NCI-H2227 treated with DMSO at 0.1 percent for 48 hours (cell line): ENCODE results near the gene SPATA22.
"Not testable (repeated sequence)": the region's sequence is repeated elsewhere in the genome, so short reads cannot be mapped to it uniquely, and the experiment has no call there.

Source experiments
- DNase-seq: peaks from one replicate; lab custom pipeline; 2025; lab: John Stamatoyannopoulos, UW

SPATA22 gene, protein sequence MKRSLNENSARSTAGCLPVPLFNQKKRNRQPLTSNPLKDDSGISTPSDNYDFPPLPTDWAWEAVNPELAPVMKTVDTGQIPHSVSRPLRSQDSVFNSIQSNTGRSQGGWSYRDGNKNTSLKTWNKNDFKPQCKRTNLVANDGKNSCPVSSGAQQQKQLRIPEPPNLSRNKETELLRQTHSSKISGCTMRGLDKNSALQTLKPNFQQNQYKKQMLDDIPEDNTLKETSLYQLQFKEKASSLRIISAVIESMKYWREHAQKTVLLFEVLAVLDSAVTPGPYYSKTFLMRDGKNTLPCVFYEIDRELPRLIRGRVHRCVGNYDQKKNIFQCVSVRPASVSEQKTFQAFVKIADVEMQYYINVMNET

DNA sequence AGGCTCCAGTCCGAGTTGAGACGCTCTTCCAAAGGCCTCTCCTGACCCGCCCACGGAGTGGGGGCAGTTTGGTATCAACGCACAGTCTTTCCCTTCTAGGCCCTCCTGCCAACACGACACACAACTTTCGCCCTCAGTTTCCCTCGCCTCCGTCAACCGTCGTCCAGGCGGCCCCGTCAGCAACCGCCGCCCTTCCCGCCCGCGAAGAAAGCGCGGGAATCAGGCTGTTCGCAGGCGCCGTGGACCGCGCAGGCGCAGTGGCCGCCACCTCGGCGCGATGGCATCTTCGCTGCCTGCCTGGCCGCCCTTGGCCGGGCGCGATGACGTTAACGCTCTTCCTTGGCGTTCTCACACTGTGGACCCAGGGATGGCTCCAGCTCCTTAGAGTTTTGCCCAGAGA is at the start of gene SPATA22:
Gene SPATA22 (minus strand): TSS at position 221 of the 400 bp plus-strand sequence. CDS start 2,494 bp downstream, outside the sequence.
- no peak for DNase-seq

DNA sequence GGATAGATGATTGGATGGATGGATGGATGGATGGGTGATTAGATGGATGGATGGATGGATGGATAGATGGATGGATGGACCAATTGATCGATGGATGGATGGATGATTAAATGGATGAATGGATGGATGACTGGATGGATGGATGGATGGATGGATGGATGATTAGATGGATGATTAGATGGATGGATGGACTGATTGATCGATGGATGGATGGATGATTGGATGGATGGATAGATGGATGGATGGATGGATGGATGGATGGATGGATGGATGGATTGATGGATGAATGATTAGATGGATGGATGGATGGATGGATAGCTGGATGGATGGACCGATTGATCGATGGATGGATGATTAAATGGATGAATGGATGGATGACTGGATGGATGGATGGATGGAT is 47.9 kb upstream of the SPATA22 start:
- DNase-seq, result not testable (repeated sequence)

DNA sequence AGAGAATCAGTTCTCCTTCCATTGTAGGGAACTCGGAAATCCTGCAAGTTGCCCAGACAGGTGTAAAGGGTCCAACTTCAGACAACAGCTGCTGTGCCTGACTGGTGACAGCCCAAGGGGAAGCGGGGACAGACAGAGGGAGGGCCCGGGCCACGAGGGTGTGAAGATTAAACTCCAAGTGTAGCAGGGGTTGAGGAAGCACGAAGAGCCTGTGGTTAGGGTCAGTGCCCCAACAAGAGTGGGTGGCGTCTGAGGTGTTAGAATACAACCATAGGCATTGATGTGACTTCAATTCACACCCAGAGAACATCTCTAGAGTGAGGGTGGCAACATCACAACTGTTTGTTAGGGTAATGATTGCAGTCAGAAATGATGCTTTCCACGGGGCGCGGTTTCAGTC is 43.3 kb upstream of the SPATA22 start:
- no peak for DNase-seq

DNA sequence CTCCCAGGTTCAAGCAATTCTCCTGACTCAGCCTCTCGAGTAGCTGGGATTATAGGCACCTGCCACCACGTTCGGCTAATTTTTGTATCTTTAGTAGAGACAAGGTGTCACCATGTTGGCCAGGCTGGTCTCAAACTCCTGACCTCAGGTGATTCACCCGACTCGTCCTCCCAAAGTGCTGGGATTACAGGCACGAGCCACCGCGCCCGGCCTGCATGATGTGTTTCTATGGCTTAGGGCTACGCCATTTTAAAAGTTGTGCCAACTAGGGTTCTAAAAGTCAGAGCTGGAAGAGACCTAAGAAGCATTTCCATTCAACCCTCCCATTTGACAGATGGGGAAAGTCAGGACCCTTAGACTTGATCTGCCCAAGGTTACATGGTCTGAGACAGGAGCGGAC is 42.5 kb upstream of the SPATA22 start:
- DNase-seq, result not testable (repeated sequence)

DNA sequence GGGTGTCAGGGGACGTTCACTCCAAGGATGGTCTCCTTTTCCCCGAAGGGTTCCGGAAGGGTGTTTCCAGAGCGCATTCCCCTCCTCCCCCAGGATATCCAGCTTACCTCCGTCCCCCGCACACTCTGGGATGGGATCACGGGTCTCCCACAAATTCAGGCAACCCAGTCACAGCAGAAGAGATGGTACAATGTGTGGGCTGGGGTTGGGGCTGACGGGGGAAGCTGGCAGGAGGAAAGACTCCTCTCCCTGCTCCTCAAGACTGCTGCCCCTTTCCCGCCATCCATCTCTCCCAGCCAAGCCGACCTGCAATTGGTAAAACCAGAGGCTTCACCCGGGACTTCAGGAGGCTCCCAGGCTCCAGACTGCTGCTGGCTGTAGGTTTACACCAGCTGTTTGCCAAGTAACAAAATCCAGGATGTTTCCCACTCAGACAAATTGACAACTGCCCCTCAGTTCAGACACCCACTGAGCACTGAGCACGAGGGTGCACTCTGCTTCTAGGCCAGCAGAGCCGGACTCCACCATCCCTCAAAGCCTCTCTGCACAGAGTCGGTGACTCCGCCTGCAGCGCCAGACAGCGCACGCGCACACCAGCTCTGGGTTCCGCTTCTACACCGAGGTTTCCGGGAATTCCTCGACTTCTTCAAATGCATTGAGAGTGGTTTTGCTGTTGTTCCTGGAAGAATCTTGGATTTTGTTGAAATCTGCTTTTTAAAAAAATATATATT is 41.9 kb upstream of the SPATA22 start:
- no peak for DNase-seq

DNA sequence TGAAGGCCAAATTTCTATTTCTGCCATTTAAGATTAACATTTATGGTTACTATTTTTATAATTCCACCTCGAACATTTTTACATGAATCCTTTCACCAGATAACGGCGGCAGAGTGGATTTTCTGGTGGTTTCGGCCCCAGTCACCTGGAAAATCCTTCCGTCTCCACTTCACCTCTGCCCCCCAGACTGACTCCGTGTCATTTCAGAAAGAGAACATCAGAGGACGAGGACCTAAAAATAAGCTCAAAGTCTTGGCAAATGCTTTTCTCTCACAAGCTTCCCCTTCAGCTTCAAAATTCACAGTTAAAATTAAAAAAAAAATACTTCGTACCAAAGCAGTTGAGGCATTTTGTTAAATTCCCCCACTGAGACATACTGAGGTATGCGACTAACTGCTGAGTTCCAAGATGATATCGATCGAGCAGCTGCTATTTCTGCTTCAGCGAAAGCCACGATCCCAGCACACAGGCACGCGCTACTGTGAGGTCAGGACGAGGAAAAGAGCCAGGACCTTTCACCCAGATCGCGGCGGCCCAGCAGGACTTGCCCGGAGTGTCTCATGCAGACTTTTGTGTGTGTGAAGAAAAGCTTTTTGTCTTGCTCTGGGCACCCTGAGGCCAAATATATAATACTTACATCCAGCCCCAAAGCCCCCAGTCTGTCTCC is 41.0 kb upstream of the SPATA22 start:
- DNase-seq, result no peak

DNA sequence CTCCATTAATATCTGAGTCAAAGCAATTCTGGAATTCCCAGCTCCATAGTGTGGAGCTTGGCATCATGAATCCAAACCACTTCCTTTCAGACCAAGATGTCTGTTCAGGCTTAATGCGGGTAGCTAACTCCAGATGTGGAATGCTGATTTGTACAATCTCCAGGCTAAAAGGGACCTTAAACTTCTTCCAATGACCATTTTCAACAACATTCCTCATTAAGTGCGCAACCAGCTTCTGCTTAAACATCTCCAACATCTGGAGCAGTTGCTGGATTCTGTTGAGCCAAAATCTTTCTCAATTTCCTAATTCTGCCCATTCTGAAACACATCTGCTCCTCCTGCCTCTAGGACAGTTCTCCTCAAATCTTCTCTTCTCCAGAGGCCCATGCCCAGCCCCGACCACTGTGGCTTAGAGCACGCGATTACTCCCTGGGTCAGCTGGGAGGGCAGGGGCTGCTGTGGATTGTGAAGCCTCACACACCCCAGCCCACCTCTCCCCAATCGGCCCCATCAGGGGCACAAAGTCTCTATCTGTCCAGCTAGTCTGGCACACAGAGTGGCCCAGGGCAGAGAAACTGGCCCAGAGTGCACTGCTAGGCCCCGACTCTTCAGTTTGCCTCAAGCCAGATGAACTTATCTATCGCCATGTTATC is 40.4 kb upstream of the SPATA22 start:
- no peak for DNase-seq

DNA sequence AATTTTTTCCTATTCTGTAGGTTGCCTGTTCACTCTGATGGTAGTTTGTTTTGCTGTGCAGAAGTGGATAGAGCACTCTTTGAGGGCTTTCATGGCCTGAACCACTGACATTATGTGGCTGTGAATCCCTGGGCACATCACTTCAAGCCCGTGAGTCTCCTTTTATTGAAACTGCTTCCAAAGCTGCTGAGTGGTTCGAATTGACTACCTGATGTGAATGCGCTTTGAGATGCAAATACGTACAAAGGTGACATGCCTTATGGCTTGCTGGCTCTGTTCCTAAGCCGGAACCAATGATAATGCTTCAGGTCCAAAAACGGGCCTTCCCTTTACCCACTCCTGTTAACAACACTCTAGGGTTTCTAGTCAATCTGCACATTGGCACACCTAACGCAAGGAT is 38.5 kb upstream of the SPATA22 start:
- no peak for DNase-seq

DNA sequence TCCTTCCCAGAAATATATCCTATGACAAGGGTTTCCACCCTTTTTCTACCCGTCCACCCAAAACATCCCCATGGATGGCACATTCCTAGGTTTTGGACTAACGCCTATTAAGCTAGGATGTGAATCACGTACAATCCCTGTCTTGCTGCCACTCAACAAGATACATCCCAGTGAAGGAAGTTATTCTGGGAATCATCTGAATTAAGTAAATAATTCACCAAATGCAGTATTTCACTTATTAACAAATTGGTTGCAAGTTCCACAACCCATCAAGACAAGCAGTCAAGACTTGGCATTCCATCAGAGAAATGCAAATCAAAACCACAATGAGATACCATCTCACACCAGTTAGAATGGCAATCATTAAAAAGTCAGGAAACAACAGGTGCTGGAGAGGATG is 36.2 kb upstream of the SPATA22 start:
- no peak for DNase-seq

DNA sequence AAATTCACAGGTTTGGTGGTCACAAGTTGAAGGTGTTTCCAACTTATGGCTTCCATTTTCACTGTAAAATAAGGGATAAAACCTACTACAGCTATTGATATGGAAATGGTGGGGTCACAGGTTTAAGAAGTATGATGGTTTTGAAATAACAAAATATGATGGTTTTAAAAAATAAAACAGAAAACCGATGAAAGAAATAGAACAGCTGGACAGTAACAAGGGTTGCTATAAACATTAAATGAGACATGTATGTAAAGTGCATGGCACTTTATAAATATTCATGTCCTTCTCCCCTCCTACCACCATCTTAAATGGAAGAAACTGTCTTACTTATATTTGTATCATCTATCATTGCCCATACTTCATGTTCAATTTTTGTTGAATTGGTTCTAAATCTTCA is 35.5 kb upstream of the SPATA22 start:
- DNase-seq, result no peak

DNA sequence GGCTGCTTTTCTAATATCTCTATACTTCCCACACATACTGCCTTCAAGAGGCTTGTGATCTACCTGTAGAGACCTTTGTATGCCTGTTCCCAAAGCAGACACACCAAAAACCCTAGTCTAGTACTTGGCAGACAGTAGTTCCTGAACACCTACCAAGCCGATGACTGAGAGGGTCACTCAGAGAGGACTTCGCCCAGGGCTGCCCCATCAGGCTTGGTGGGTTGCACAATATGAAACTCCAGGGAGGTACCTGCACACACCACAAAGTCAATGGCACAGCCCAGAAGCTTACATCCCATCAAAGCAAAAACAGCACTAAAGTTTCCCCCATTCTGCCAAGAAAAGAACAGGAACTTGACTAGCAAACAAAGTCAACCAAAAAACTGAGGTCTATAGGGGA is 34.4 kb upstream of the SPATA22 start:
- no peak for DNase-seq

DNA sequence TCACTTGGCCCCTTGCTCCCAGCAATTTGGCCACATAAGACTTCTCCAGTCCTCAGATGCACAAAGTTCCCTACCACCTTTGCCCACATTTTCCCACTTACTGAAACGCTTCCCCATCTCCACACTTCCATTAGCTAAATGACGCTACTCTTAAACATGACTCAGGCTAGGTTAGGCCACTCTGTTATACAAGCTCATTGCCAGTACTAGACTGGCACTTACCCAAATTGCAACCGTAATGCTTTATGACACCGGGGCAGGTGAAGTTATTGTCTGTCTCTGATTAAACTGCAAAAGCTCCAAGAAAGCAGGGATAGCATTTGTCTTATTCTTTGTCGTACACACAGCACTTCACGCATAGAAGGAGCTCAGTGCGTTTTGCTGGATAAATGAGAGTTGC is 33.4 kb upstream of the SPATA22 start:
- DNase-seq, result no peak

DNA sequence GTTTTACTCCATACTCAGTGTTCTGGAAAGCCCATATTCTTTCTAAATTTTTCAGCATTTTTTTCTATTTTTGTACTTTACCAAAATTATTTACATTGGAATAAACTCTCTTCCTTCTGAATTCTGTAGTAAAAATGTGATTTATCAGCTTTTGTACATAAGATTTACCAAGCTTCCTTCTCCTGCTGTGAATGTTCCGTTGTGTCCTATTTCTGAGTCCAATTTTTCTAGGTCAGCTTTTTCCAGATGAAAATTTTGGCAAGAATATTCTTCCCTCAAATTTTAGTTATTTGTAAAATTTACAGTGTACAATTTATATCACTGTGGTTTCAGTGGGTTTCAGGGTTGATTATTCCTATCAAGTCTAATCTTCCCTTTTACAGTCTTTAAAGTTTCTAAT is 31.7 kb upstream of the SPATA22 start:
- DNase-seq, result no peak

DNA sequence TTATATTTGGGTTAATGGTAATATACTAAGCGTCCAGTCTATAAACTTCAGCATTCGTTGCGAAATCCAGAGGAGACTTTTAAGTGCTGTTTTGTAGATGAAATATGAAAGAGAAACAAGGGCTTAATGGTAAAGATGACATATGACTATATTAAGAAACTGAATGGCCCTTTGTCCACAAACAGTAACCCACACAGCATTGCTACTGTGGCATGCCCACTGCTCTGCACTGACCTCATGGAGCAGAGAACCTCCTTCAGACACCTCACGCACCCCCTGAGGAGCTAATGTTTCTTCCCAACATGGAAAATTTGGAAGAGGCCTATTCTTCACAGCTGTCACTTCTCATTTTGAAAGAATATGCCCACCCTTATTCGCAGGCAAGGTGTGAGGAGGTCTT is 30.8 kb upstream of the SPATA22 start:
- no peak for DNase-seq

DNA sequence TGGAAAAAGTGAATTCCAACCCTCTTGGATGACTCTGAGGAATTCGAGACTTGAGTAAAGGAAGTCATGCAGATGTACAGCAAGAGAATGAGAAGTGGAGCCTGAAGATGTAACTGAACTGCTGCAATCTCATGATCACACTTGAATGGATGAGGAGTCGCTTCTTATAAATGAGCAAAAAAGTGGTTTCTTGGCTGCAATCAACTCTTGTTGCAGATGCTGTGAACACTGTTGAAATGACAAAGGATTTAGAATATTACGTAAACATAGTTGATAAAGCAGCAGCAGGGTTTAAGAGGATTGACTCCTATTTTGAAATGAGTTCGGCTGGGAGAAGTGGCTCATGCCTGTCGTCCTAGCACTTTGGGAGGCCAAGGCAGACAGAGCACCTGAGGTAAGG is 29.7 kb upstream of the SPATA22 start:
- DNase-seq, result no peak

DNA sequence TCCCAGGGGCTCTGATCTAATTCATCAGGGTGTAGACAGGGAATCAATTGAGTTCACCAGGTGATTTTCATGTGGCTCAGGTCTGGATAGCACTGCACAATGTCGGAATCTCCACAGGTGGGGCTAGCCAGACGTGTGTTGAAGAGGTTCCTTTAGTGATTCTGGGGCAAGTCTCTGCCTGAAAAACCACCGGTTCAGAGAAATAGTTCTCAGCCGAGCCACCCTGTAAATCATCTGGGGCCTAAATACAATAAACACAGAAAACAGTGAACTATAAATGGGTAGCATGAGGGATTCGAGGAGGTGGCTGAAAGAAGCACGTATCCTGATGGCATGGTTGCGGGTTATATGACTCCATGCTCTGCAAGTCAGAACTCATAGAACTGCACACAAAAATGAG is 25.5 kb upstream of the SPATA22 start:
- DNase-seq, result no peak

DNA sequence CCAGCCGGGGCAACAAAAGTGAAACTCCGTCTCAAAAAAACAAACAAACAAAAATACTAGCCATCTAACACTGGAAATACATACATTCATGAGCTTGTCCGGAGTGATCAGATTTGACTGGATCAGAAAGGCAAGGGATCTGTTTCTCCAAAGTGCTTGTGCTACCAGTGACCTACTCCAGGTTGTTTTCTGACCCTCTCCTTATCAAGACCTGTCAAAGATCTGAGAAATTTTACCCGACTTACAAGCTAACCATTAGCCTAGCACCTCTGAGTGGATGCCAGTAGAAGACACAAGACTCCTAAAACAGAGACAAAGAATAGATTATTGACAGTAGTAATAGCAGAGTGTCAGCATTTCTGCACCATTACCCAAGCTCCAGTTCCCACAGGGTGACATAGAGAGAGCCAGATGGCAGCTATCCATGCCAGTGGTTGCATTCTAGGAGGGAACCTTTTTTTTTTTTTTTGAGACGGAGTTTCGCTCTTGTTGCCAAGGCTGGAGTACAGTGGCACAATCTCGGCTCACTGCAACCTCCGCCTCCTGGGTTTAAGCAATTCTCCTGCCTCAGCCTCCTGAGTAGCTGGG is 14.0 kb upstream of the SPATA22 start:
- no peak for DNase-seq

DNA sequence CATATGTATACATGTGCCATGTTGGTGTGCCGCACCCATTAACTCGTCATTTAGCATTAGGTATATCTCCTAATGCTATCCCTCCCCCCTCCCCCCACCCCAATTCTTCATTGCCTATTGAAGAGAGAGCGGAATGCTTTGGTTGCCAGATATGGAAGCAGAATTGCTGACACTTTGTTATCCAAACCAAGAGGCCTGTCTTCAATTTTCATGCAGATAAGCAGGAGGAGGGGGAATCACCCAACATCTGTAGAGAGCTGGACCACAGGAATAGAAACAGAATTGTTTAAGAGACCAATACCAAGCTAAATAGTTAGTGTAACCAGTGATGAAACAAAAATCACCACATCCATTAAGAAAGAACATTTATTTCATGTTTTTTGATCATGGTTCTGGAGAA is 11.2 kb upstream of the SPATA22 start:
- DNase-seq, result no peak

DNA sequence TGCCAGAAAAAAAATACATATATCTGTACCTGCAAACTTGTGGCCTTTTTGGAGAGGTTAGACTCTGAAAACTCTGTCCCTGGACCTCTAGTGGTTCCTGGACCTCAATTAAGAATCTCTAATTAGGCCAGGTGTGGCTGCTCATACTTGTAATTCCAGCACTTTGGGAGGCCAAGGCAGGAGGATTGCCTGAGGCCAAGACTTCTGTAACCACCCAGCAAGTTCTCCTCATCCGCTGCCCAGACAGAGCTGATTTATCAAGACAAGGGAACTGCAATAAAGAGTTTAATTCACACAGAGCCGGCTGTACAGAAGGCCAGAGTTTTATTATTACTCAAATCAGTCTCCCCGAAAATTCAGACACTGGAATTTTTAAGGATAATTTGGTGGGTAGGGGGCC is 8.4 kb upstream of the SPATA22 start:
- no peak for DNase-seq

DNA sequence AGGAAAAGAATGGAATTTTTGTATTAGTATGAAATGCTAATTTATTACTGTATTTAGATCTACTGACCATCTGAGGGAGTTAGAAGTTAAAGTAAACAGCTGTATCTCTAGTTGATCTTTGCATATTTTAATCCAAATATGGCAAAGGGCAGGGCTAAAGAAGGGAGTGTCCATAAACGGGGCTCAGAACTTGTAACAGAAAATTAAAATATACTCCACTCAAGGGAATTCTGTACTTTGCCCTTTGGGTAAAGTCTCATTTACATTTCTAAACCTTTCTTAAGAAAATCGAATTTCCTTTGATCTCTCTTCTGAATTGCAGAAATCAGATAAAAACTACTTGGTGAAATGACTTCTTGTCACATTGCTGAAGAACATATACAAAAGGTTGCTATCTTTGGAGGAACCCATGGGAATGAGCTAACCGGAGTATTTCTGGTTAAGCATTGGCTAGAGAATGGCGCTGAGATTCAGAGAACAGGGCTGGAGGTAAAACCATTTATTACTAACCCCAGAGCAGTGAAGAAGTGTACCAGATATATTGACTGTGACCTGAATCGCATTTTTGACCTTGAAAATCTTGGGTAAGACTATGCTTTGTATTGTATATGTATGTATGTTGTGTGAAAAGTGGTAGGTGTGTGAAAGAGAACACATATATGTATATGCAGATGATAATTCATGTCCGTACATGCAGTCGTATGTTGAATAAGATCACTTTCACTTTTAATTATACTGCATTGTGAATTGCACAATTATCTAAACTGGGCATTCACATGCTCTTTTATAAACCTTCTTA is 4.4 kb upstream of the SPATA22 start, which contains the start of gene ASPA:
Gene ASPA (plus strand): TSS at position 186 of the 799 bp plus-strand sequence. CDS start 163 bp downstream, at position 349.
- no peak for DNase-seq

DNA sequence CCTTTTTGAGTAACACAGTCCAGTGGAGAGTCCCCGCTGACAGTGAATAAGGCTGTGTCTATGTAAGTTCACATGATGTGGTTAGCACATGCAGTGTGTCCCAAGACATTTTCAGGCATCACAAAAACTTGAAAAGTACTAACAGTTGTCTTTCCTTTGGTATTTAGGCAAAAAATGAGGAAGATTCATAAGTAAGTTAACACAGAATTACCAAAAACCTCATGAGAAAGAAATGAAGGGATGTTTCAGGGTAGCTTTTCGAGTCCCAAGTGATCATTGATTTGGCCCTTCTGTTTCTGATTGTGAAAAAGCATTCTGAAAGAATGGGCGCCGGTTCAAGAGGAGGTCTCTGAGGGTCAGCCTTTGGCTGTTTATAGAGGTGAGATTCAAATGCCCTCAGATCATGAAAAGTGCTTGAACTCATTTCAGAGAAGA is 3.6 kb upstream of the SPATA22 start:
- DNase-seq, result no peak
